ENCODE results near the gene ZNF280C. TPM values are rescaled to one million over a fixed set of nuclear protein-coding genes. Genes with fewer than 3 reads are reported as not detected.

ZNF280C gene
- total RNA-seq, 3 donors from 2014 or later = 4.9 to 6.4 (median 5.0) TPM

DNA sequence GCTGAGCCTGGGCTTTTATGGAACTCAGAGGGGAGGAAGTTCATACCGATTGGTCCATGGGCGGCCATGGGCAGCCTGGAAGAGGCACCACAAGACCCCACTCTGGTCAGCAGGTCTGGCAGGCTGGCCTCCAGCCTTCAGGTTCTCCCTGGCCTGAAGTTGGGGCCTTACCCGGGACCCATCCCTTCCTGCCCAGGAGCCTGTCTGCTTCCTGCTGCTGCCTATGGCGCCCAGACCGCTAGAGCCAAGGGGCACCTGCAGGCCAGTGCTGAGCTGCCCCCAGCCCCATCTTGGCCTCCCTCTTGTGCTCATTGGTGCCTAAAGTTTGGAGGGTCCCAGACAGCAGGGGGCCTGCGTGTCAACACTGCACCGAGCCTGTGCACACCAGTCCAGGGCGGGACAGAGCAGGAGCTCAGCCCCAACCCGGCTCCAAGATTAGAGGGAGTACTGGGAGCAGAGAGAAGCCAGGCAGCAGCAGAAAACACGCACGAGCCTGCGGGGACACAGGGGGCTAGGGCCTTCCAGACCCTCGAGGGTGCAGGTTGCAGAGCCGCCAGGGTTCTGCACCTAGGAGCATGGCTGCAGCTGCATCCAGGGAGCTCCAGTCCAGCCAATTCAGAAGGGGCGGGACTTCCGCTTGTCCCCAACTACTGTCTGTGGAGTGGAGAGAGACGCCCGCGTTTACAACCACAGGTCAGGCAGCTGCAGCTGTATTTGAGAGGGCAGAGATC, 30.7 kb upstream of the ZNF280C start:
- Histone ChIP-seq H3K27me3 (peaks cover 0 to 26% of the 10 kb centered on the region in 2 donors), H3K36me3 (no peaks in the 10 kb centered on the region), H3K27ac (no peak overlapping the region), H3K9me3 (no peaks in the 10 kb centered on the region), H3K4me3 (peak overlapping the region in 1 of 3 donors; percentile 49), H3K4me1 (no peaks in the 10 kb centered on the region)
- intact Hi-C loops (cut with DNase I; ENCODE audit: low total_unique reads) = no loop called here
- TF ChIP-seq, protein P1, sequence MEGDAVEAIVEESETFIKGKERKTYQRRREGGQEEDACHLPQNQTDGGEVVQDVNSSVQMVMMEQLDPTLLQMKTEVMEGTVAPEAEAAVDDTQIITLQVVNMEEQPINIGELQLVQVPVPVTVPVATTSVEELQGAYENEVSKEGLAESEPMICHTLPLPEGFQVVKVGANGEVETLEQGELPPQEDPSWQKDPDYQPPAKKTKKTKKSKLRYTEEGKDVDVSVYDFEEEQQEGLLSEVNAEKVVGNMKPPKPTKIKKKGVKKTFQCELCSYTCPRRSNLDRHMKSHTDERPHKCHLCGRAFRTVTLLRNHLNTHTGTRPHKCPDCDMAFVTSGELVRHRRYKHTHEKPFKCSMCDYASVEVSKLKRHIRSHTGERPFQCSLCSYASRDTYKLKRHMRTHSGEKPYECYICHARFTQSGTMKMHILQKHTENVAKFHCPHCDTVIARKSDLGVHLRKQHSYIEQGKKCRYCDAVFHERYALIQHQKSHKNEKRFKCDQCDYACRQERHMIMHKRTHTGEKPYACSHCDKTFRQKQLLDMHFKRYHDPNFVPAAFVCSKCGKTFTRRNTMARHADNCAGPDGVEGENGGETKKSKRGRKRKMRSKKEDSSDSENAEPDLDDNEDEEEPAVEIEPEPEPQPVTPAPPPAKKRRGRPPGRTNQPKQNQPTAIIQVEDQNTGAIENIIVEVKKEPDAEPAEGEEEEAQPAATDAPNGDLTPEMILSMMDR (IDR thresholded peaks at IDR 0.05) = no peak
- TF ChIP-seq POLR2AphosphoS5 (IDR thresholded peaks at IDR 0.05) (no peak), POLR2A (IDR thresholded peaks at IDR 0.05) (no peak)
- no peak for DNase-seq (ENCODE audit: low spot score in 2 of 2)

DNA sequence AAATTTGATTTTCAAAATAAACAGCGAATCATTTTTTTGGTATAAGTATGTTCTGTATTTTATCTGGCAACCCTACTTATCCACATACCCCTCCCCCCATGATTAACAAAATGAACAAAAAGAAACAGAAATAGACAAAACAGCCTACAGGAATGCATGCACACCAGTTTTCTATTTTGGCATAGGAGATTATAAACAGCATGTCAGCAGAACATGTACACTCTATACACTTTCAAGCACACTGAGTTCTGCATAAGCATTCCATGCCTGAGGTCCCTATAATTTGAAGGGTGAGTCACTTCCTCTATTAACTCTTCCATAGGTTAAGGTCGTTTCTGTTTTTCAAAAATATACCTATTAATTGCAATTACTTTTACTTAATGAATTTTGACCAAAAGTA, 28.0 kb upstream of the ZNF280C start:
- Histone ChIP-seq H3K9me3 (peaks cover 0 to 4% of the 10 kb centered on the region in 2 donors), H3K27me3 (peaks cover 0 to 26% of the 10 kb centered on the region in 2 donors), H3K27ac (no peak overlapping the region), H3K36me3 (no peaks in the 10 kb centered on the region), H3K4me3 (no peak overlapping the region), H3K4me1 (no peaks in the 10 kb centered on the region)
- TF ChIP-seq POLR2AphosphoS5 (IDR thresholded peaks at IDR 0.05) = no peak
- TF ChIP-seq POLR2A (IDR thresholded peaks at IDR 0.05) = no peak
- TF ChIP-seq, protein P1 (IDR thresholded peaks at IDR 0.05) = no peak
- intact Hi-C loops (cut with DNase I; ENCODE audit: low total_unique reads) = no loop called here
- DNase-seq (ENCODE audit: low spot score in 2 of 2) = no peak

DNA sequence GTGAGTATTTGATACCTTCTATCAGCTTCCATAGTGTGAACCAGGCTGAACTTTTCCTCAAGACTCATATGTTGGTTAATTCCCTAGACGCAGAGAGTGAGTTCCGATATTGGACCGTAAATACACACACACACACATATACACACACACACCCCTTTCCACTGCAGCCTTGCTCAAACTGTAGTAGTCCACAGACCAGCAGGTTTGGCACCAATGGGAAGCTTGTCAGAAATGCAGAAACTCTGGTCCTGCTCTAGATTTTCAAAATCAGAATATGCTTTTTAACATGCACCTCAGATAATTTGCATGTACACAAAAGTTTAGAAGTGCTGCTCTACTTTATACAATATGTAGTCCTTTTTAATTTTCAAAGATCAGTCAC, 27.6 kb upstream of the ZNF280C start:
- Histone ChIP-seq H3K9me3 (peaks cover 0 to 4% of the 10 kb centered on the region in 2 donors), H3K4me3 (no peak overlapping the region), H3K36me3 (no peaks in the 10 kb centered on the region), H3K4me1 (no peaks in the 10 kb centered on the region), H3K27ac (no peak overlapping the region), H3K27me3 (peaks cover 0 to 26% of the 10 kb centered on the region in 2 donors)
- no peak for DNase-seq (ENCODE audit: low spot score in 2 of 2)
- intact Hi-C loops (cut with DNase I; ENCODE audit: low total_unique reads) = no loop called here
- TF ChIP-seq POLR2AphosphoS5 (IDR thresholded peaks at IDR 0.05) = no peak
- TF ChIP-seq, protein P1 (IDR thresholded peaks at IDR 0.05) = no peak
- no peak for TF ChIP-seq POLR2A (IDR thresholded peaks at IDR 0.05)

DNA sequence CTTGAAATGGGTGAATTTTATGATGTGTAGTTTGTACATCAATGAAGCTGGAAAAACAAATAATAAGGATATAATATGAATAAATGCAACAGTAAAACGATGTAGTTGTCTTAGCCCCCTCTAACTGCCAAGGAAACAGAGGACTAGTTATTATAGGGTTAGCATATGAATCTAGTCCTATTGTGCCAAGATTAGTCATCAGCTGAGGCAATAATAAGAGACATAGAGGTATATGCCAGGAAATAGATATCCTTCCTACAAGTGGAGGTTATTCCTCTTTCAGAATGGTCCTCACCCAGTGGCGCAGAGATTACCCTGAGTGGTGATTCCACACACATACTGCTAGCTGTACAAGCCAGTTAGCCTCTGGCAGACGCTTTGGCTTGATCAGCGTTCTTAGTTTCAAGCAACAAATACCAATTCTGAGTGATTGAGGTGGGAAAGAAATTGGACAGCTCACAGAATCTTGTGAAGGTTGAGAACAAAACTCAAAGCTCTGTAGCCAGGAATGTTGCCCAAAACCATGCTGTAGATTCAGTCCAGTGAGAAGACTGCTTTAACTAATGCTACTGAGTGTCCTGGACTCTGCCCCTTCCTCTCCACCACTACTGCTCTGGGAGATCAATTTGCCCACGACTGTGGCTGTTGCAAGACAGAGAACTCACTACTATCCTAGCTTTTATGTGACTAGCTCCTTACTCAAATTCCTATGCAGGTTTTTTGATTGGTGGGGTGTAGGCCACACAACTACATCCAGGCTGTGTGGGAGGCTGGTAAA, 27.0 kb upstream of the ZNF280C start:
- intact Hi-C loops (cut with DNase I; ENCODE audit: low total_unique reads) = no loop called here
- peaks cover 0 to 4% of the 10 kb centered on the region in 2 donors for H3K9me3 ChIP-seq

More for the DNA sequence above, 27.0 kb upstream of the ZNF280C start:
- Histone ChIP-seq H3K27me3 (peaks cover 0 to 30% of the 10 kb centered on the region in 2 donors), H3K4me1 (no peaks in the 10 kb centered on the region), H3K36me3 (no peaks in the 10 kb centered on the region), H3K4me3 (no peak overlapping the region), H3K27ac (no peak overlapping the region)
- TF ChIP-seq, protein P1 (IDR thresholded peaks at IDR 0.05) = no peak
- TF ChIP-seq POLR2AphosphoS5 (IDR thresholded peaks at IDR 0.05) = no peak
- TF ChIP-seq POLR2A (IDR thresholded peaks at IDR 0.05) = no peak
- no peak for DNase-seq (ENCODE audit: low spot score in 2 of 2)
